A673 (cell line): ENCODE results near the gene MMD.

Source experiments
- CTCF ChIP-seq: fragments of 300-800, 200-600 bp; sonication (generic); conservative IDR thresholded peaks from 2 replicates; pipeline ENCODE4 v1.5.1; 2017; ENCODE audit warnings: low read depth, mild to moderate bottlenecking, antibody characterized with exemption, low read length, moderate library complexity, mixed read lengths
- EZH2 ChIP-seq: fragments of 200-600 bp; sonication (generic); IDR thresholded peaks from 2 replicates; pipeline ENCODE4 v1.6.1; 2017; ENCODE audit warnings: borderline replicate concordance, low read depth, mild to moderate bottlenecking, mixed read lengths, antibody characterized with exemption, low read length; ENCODE audit not compliant: poor library complexity, severe bottlenecking

- TF ChIP-seq CTCF = no peak
- no peak for TF ChIP-seq EZH2
Measured at GRCh38 chr17:55346658-55347057, 75.0 kb downstream of the MMD start.
